Measurements from ENCODE around the gene DUS1L.

GRCh38 chr17:82029391-82029790, 36.2 kb downstream of the DUS1L start:
- TF ChIP-seq CTCF (IDR thresholded peaks at IDR 0.05): no peak
- no peak for TF ChIP-seq POLR2A (IDR thresholded peaks at IDR 0.05)
